OCI-LY3 (cell line): ENCODE data around the gene DHX8.

Source experiments
- EZH2phosphoT487 ChIP-seq: fragments of 200-600 bp; shearing (Covaris generic); IDR thresholded peaks from 2 replicates; pipeline ENCODE4 v1.6.1; 2018; ENCODE audit warnings: antibody characterized with exemption, mixed run types, low read depth
- TF ChIP-seq, protein P1 (sequence below): fragments of 200-600, 300-600 bp; sonication (generic); IDR thresholded peaks from 2 replicates; pipeline ENCODE4 v1.5.1; 2014; ENCODE audit warnings: antibody characterized with exemption, low read length, low read depth

DNA sequence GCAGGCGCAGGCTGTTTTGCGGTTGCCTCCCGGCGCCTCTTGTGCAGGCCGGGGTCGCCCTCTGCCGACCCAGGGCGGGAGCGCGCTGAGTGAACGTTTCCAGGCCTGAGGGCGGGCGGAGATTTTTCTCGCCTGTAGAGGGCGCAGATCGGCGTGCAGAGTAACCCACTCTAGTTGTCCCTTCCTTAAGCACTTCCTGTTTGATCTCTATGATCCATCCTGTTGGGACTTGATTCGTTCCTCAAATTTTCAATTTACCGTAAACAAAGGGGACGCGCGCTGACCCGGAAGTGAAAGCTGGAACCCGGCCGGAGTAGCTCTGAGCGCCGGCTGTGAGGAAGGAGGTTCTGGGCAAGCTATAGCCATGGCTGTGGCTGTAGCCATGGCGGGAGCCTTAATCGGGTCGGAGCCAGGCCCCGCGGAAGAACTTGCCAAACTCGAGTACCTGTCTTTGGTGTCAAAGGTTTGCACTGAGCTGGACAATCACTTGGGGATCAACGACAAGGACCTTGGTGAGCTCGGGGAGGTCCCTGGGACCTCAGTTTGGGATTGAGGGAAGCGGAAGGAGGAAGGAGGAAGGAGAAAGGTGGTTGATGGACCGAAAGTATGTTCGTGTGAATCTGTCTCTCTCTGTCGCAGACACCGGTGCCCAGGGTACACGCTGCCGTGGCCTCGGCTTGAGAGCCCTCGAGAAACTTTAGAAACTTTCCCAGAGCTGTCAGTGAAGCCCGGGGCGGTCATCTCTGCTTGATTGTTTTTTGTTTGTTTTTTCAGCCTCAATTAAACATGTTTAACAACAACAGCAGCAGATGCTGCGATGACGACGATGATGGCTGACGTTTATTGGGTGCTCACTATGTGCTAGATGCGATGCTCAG is at the start of gene DHX8:
- TF ChIP-seq, protein P1, sequence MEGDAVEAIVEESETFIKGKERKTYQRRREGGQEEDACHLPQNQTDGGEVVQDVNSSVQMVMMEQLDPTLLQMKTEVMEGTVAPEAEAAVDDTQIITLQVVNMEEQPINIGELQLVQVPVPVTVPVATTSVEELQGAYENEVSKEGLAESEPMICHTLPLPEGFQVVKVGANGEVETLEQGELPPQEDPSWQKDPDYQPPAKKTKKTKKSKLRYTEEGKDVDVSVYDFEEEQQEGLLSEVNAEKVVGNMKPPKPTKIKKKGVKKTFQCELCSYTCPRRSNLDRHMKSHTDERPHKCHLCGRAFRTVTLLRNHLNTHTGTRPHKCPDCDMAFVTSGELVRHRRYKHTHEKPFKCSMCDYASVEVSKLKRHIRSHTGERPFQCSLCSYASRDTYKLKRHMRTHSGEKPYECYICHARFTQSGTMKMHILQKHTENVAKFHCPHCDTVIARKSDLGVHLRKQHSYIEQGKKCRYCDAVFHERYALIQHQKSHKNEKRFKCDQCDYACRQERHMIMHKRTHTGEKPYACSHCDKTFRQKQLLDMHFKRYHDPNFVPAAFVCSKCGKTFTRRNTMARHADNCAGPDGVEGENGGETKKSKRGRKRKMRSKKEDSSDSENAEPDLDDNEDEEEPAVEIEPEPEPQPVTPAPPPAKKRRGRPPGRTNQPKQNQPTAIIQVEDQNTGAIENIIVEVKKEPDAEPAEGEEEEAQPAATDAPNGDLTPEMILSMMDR: peak; percentile 100
- TF ChIP-seq EZH2phosphoT487: no peak
